T-helper 22 cell (primary cell): ENCODE measurements around the gene TTLL8.

Experiments used
- DNase-seq: peaks from one replicate; pipeline ENCODE4 v3.0.0-alpha.2; 2020; ENCODE audit warnings: low read depth

Gene TTLL8

GRCh38 chr22:50018608-50019285 lies 39.4 kb downstream of the TTLL8 start:
- no peak for DNase-seq

DNA sequence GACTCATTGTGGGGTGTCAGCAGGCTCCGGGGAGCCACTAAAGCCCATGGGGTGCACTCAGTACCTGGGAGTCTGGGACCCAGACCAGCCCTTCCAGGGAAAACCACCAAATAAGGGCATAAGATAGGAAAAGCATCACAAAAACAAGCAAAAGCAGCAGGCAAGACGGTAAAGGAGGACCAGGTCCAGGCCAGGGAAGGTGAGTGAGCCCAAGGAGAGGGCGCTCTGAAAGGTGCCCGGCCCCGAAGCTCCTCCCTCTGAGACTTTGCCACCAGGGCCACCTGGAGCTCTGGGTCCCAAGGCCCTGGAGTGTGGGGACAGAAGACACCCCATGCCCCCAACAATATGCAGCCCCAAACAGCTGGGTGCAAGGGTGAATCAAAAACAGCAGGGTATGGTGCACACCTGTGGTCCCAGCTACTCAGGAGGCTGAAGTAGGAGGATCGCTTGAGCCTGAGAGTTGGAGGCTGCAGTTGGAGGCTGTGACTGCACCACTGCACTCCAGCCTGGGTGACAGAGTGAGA lies 40.3 kb downstream of the TTLL8 start:
- no peak for DNase-seq

DNA sequence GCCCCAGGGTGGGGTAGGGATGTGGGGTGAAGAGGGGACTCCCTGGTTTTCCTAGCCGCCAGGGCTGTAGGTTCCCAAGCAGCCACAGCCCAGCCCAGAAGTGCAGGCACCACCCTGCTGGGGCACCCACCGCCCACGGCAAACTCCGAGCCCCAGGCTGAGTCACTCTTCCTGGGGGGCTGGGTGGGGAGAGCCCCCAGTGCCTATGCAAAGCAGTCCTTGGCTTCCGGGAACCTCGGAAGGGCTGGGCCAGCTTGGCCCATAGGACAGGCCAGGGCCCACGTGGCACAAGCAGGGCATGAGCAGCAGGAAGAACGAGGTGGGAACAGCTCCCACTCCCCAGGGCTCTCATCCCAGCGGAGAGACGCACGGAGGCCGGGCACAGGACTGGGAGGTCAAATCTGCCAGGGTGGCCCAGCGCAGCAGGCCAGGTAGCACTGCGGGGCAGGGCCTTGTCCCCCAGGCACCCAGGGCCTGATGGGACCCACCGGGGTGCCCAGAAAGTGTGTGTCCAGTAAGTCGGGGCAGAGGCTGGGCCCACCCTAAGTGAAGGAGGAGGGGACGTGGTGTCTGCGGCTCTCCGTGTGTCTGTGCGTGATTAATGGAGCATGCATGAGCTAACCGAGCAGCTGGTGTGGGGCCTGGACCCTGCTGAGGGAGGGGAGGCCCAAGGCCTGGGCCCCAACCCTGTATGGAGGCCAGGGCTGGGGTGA lies 41.0 kb downstream of the TTLL8 start:
- DNase-seq = peak; percentile 39

DNA sequence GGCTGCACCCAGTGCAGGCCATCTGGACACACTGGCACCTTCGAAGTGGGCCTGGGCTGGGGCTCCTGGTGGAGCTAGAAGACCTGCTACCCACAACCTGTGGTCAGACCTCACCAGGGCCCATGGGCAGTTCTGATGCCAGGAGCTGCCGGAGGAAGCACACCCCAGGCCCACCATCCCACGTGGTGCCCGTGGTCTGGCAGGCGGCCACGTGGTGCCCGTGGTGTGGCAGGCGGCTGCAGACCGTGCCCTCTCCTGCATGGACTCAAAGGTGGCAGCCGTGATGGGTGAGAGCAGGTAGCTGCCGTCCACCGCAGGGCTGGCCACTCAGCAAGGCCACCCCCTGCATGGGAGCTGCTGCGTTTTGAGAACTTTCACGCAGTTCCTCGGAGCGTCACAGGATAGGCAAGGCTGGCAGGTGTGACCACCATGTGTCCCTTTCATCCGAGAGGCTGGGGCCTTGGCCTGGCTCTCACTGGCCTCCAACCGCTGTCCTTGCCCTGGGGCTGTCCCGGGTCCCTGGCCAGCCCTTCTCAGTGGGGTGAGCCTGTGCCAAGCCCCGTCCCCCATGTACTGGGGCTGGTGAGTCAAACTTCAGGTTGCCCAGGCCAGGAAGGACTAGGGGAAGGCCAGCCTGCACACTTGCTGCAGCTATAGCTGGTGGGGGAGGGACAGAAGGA lies 41.6 kb downstream of the TTLL8 start:
- no peak for DNase-seq

DNA sequence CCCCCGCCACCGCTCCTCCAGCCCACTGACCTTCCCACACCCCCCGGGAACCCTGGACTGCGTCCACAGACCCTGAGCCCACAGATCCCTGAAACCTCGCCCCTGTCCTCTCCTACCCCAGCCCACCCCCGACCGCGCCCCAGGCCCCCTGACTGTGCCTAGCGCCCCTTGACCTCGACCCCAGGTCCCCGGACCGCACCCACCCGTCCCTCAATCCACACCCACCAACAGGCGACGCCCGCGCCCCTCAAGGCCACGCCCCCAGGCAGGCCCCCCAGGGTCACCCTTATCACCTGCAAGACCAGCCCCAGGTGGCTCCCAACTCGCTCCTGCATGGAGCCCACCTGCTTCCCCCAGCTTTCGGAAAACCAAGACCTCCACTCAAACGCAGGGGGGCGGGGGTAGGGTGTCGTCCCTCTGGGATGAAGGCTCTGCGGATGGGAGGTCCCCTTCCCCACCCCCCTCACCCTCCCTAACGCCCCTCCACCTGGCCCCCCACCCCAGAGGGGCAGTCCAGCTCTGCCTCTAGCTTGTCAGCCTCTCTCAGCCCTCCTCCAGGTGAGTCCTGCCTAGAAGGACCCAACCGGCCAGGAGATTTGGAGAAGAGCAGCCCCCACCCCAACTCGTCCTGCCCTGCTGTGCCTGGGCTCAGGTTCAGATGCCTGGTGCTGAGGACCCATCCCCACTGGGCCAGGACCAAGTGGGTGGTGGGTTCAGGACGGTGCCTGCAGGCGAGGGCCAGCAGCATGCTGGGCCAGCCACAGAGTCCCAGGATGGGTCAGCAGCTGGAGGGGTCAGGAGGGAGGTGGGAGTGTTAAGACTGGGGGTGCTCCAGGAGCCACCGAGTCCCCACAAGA lies 42.4 kb downstream of the TTLL8 start:
- no peak for DNase-seq

DNA sequence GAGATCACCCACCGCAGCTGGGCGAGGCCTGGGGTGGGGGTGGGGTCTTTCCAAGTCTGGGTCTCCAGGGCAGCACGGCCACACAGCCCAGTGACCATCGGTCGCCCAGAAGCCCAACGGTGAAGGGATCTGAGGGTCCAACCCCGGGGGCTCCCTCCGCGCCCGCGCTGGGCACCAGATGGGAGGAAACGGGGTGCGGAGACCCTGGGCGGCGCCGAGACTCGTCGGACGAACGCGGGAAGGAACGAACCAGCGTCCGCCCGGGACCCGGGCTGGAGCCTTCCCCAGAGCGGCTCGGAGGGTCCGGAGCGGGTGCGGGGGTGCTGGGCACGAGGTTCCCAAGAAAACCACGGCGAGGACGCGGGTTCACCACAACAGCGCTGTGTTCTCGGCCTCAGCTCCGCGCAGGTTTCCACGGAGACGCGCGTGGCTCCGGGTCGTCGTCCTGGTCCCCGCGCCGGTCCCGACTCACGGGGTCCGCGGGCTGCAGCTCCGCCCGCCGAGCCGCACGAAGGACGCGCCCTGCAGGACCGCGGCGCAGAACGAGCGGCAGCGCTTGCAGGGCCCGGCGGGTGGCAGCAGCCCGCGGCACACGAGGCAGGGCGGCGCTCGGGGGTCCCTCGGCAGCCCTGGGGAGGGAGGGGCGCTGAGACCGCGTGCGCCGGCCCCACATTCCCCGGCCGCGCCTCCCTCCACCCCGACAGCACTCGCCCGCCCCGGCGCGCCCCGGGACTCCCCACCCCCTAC lies 43.3 kb downstream of the TTLL8 start:
- DNase-seq = no peak

DNA sequence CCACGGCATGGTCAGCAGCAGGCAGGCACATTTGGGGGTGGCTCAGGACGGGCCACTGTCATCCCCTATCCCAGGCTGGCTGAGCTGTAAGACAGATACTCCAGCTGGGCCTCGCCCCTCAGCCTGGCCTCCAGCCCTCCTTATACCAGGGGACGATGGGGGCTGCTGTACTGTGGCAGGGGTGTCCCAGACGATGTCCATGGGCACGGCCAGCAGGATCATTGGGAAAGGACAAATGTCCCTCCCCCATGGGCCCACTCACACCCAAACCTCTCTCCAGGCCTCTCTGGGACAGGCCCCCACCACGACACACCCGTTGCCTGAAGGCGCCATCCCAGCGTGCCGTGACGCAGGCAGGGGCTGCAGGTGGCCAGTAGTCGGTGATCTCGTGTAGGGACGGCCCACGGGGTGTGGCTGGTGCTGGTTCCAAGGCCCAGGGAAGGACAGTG lies 44.0 kb downstream of the TTLL8 start:
- no peak for DNase-seq

- no peak for DNase-seq
Observed at GRCh38 chr22:50012211-50013181, 45.6 kb downstream of the TTLL8 start, which contains the start of gene IL17REL. Gene IL17REL, minus strand, starts transcription at chr22:50012765. Its CDS starts 119 bp downstream, at chr22:50012646.

- no peak for DNase-seq
Observed at GRCh38 chr22:50011447-50012210, 46.5 kb downstream of the TTLL8 start.

DNA sequence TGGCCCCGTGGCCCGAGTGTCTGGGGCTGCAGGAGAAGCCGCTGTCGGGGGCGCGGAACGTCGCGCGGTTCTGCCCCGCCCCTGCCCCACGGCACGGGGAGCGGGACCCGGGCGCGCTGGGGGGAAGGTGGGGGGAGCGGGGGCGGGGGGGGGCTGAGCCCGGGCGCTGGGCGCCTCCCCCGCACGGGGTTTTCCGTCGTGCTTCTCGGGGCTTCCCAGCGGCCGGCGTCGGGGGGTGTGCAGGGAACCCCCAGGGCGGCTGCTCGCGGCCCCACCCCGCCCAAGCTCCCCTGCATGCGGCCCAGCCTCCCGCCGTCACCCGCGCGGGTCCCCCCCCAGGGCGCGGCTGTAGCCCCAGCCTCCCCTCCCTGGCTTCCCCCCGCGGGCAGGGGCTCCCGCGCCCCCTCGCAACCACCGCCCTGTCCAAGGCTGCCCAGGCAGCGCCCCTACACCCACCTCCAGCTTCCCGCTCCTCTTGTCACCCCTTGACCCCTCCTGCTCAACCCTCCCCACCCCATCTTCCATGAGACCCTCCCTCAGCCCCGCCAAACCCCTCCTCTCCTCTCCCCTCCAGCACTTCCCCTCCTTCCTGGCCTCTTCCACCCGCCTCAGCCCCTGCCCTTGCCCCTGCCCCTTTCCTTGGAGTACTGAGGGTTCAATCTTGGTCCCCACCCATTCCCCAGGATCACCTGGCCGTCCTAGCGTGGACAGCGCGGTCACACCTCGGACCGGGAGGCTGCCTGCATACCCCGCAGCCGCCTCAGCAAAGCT lies 47.2 kb downstream of the TTLL8 start:
- DNase-seq = peak; percentile 70

DNA sequence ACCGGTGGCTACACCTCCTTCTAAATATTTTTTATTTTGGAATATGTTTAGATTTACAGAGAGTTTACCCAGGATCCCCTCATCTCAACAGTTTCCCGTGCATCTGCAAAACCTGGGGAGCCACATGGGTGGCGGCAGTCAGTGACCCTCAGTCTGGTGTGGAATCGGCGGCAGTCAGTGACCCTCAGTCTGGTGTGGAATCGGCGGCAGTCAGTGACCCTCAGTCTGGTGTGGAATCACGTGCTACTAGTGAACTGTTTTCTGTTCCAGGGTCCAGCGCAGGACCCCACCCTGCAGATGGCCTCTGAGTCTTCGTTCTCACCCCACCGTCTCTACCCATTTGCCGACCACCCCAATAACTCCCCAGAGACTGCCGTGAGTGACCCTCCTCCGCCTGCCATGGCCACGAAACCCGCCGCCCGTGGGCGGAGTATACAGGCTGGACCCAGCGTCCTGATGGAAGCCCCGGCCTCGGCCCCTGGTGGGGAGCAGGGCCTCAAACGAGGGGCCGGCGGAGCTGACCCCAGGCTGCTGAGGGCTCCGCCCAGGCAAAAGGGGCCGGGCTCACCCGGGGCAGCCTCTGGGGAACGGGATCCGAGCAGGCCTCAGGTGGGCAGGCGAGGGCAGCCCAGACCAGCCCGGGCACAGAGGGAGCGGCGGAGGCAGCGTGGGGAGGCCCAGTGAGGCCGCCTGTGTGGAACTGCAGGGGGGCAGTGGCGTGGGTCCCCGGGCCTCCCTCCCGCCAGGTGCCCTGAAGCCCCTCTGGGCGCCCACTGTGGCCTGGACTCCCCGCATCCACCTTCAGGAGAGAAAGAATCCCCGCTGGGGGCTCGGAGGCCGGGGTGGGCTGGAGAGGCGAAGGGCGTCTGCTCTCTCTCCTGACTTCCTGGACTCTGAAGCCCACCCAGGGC lies 48.1 kb downstream of the TTLL8 start:
- no peak for DNase-seq

GRCh38 chr22:50009251-50009650 lies 48.8 kb downstream of the TTLL8 start:
- no peak for DNase-seq

GRCh38 chr22:50008151-50009040 lies 49.7 kb downstream of the TTLL8 start:
- no peak for DNase-seq

GRCh38 chr22:50007057-50007511 lies 51.0 kb downstream of the TTLL8 start:
- DNase-seq = no peak

DNA sequence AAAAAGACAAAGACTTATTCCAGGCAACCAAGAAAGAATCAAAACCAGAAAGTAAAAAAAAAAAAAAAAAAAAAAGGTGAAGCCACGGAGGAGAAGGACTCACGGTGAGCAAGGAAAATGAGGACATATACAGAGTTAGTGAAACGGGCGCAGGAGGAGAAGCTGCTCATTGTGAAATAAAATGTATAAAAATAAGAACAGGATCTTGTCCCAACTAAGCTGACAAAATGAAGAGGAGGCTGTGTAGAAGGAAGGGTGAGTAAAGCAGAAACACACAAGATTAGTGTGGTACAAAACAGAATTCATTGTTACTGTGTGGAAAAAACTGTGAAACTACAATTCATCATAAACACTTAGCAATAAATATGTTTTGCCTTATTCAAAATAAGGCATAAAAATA lies 53.2 kb downstream of the TTLL8 start:
- no peak for DNase-seq

- no peak for DNase-seq
Observed at GRCh38 chr22:50002791-50003190, 55.3 kb downstream of the TTLL8 start.
